ENCODE results near the gene PDX1. TPM values are rescaled to one million over a fixed set of nuclear protein-coding genes. Genes with fewer than 3 reads are reported as not detected.
"Not testable (repeated sequence)": the region's sequence is repeated elsewhere in the genome, so short reads cannot be mapped to it uniquely, and the experiment has no call there.

The PDX1 gene
- total RNA-seq, 1 donor from 2014 or later, result not detected

DNA sequence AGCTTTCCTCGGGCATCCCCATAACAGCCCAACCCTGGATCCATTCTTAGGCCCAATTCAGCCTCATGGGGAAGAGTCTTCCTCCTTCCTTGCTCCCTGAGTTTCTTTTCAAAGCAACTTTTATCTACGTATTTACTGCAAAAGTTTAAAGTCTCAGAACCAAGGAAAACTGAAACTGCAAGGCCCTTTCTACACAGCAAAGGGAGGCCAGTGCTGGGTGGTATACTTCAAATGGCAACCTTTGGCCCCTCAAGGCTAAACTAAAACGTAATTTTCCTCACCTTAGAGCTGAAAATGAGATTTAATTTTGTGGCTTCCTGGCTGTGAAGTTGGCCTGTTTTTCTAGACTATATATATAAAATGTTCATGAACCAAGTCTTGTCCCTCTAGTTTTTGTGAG lies 43.7 kb downstream of the PDX1 start:
- Mint-ChIP-seq H3K36me3 (no peaks in the 10 kb centered on the region), H3K4me1 (peaks cover 34% of the 10 kb centered on the region)

DNA sequence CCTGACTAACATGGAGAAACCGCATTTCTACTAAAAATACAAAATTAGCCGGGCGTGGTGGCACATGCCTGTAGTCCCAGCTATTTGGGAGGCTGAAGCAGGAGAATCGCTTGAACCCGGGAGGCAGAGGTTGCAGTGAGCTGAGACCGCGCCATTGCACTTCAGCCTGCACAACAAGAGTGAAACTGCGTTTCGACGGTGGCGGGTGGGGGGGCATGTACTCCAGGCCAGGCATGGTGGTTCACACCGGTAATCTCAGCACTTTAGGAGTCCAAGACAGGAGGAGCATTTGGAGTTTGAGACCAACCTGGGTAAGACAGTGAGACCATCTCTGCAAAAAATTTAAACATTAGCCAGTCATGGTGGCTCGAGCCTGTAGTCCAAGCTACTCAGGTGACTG lies 44.4 kb downstream of the PDX1 start:
- not testable (repeated sequence) for H3K36me3 Mint-ChIP-seq; H3K9me3 Mint-ChIP-seq; H3K4me3 Mint-ChIP-seq; H3K27ac Mint-ChIP-seq; DNase-seq (ENCODE audit: low spot score in 2 of 2, unreplicated experiment in 2 of 2)
- H3K27me3 Mint-ChIP-seq (ENCODE audit: low read depth), result peaks cover 98% of the 10 kb centered on the region
- peaks cover 36% of the 10 kb centered on the region for H3K4me1 Mint-ChIP-seq

More for the DNA sequence above, 43.7 kb downstream of the PDX1 start:
- H3K27me3 Mint-ChIP-seq (ENCODE audit: low read depth), result peaks cover 97% of the 10 kb centered on the region
- H3K27ac Mint-ChIP-seq, result no peak overlapping the region
- H3K4me3 Mint-ChIP-seq, result no peak overlapping the region
- no peak for DNase-seq (ENCODE audit: low spot score in 2 of 2, unreplicated experiment in 2 of 2)
- TF ChIP-seq, protein P1, sequence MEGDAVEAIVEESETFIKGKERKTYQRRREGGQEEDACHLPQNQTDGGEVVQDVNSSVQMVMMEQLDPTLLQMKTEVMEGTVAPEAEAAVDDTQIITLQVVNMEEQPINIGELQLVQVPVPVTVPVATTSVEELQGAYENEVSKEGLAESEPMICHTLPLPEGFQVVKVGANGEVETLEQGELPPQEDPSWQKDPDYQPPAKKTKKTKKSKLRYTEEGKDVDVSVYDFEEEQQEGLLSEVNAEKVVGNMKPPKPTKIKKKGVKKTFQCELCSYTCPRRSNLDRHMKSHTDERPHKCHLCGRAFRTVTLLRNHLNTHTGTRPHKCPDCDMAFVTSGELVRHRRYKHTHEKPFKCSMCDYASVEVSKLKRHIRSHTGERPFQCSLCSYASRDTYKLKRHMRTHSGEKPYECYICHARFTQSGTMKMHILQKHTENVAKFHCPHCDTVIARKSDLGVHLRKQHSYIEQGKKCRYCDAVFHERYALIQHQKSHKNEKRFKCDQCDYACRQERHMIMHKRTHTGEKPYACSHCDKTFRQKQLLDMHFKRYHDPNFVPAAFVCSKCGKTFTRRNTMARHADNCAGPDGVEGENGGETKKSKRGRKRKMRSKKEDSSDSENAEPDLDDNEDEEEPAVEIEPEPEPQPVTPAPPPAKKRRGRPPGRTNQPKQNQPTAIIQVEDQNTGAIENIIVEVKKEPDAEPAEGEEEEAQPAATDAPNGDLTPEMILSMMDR (IDR thresholded peaks at IDR 0.05; ENCODE audit: unreplicated experiment), result no peak
- H3K9me3 Mint-ChIP-seq, result no peaks in the 10 kb centered on the region

DNA sequence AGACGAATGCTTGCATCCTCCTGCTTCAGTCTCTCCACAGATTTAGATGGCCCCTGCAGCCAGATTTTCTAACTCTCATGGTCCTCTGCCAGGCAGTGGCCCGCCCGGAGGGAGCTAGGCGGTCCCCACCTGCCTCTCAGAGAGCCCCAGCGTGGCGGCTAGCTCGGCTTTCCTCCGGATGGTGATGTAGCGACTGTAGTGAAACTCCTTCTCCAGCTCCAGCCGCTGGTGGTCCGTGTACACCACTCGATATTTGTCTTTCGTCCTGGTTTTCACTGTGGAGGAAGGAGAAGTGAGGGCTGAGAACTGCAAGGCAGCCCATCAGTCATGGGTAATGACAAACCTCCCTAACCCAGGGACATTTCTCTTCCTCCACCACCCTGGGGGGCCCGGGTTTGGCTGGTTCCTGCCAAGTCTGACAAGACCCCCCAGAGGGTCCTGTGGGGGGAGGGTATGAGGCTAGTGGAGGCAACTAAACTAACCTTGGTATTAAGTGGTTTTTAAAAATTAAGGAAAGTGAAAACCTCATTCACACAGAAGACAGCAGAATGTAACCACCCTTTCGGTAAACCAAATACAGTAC lies 45.0 kb downstream of the PDX1 start:
- H3K4me3 Mint-ChIP-seq, result no peak overlapping the region
- no peaks in the 10 kb centered on the region for H3K36me3 Mint-ChIP-seq
- TF ChIP-seq, protein P1 (IDR thresholded peaks at IDR 0.05; ENCODE audit: unreplicated experiment), result no peak
- H3K9me3 Mint-ChIP-seq, result no peaks in the 10 kb centered on the region
- H3K27ac Mint-ChIP-seq, result no peak overlapping the region
- no peak for DNase-seq (ENCODE audit: low spot score in 2 of 2, unreplicated experiment in 2 of 2)
- peaks cover 38% of the 10 kb centered on the region for H3K4me1 Mint-ChIP-seq
- H3K27me3 Mint-ChIP-seq (ENCODE audit: low read depth), result peaks cover 98% of the 10 kb centered on the region

- no peak overlapping the region for H3K27ac Mint-ChIP-seq
- H3K4me3 Mint-ChIP-seq, result no peak overlapping the region
- H3K36me3 Mint-ChIP-seq, result no peaks in the 10 kb centered on the region
Measured at GRCh38 chr13:27965343-27965739, 45.5 kb downstream of the PDX1 start.

GRCh38 chr13:27965740-27966640 lies 46.2 kb downstream of the PDX1 start:
- no peak overlapping the region for H3K27ac Mint-ChIP-seq
- TF ChIP-seq, protein P1 (IDR thresholded peaks at IDR 0.05; ENCODE audit: unreplicated experiment), result no peak
- H3K4me3 Mint-ChIP-seq, result peak overlapping the region; percentile 30
- no peaks in the 10 kb centered on the region for H3K36me3 Mint-ChIP-seq
- H3K4me1 Mint-ChIP-seq, result peaks cover 32% of the 10 kb centered on the region
- no peaks in the 10 kb centered on the region for H3K9me3 Mint-ChIP-seq
- H3K27me3 Mint-ChIP-seq (ENCODE audit: low read depth), result peaks cover 99% of the 10 kb centered on the region
- no peak for DNase-seq (ENCODE audit: low spot score in 2 of 2, unreplicated experiment in 2 of 2)

More at GRCh38 chr13:27965343-27965739, 45.5 kb downstream of the PDX1 start:
- no peak for DNase-seq (ENCODE audit: low spot score in 2 of 2, unreplicated experiment in 2 of 2)
- Mint-ChIP-seq H3K27me3 (ENCODE audit: low read depth) (peaks cover 98% of the 10 kb centered on the region), H3K4me1 (peaks cover 35% of the 10 kb centered on the region), H3K9me3 (no peaks in the 10 kb centered on the region)
- TF ChIP-seq, protein P1 (IDR thresholded peaks at IDR 0.05; ENCODE audit: unreplicated experiment), result no peak

DNA sequence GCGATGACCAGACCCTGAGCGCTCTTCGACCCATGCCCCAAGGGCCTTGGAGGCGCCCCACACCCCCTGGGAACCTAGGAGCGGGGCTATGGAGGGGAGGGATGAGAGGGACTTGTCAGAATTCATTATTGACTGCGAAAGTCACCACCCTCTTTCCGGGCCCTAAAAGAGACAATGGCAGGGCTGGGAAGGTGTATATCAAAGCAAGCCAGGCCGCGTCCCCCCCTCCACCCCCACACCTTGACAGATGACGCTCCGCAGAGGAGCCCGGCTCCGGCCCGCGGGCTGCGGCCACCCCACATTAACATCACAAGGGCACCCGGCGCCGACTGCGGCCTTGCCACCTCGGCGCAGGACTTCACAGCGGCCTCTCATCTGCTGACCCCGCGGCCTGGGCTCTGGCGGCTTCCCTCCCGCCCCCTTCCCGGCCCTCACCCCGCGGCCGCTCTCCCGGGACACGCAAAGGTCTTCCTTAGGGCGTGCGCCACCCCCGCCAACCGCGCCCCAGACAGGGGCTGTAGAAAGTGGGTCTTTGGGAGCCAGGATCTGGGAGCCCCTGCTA lies 46.9 kb downstream of the PDX1 start:
- Mint-ChIP-seq H3K27me3 (ENCODE audit: low read depth) (peaks cover 99% of the 10 kb centered on the region), H3K4me1 (peaks cover 29% of the 10 kb centered on the region), H3K9me3 (no peaks in the 10 kb centered on the region), H3K27ac (no peak overlapping the region), H3K36me3 (no peaks in the 10 kb centered on the region), H3K4me3 (peak overlapping the region; percentile 30)
- no peak for DNase-seq (ENCODE audit: low spot score in 2 of 2, unreplicated experiment in 2 of 2)
- TF ChIP-seq, protein P1 (IDR thresholded peaks at IDR 0.05; ENCODE audit: unreplicated experiment), result no peak
